OCI-LY1 (cell line): ENCODE measurements around the gene FCN1.

Experiments
- EZH2 ChIP-seq: fragments of 200-600 bp; sonication (generic), shearing (Covaris generic); IDR thresholded peaks from 2 replicates; pipeline ENCODE4 v1.8.0; 2017; ENCODE audit warnings: borderline replicate concordance, mixed run types, mild to moderate bottlenecking, antibody characterized with exemption, low read length, moderate library complexity, mixed read lengths
- TF ChIP-seq, protein P1 (sequence below): fragments of 200-600 bp; sonication (generic), shearing (Covaris generic); IDR thresholded peaks from 2 replicates; pipeline ENCODE4 v1.5.1; 2017; ENCODE audit warnings: mild to moderate bottlenecking, antibody characterized with exemption, low read length, moderate library complexity, mixed read lengths

GRCh38 chr9:134882204-134882785, 35.4 kb downstream of the FCN1 start:
- TF ChIP-seq, protein P1, sequence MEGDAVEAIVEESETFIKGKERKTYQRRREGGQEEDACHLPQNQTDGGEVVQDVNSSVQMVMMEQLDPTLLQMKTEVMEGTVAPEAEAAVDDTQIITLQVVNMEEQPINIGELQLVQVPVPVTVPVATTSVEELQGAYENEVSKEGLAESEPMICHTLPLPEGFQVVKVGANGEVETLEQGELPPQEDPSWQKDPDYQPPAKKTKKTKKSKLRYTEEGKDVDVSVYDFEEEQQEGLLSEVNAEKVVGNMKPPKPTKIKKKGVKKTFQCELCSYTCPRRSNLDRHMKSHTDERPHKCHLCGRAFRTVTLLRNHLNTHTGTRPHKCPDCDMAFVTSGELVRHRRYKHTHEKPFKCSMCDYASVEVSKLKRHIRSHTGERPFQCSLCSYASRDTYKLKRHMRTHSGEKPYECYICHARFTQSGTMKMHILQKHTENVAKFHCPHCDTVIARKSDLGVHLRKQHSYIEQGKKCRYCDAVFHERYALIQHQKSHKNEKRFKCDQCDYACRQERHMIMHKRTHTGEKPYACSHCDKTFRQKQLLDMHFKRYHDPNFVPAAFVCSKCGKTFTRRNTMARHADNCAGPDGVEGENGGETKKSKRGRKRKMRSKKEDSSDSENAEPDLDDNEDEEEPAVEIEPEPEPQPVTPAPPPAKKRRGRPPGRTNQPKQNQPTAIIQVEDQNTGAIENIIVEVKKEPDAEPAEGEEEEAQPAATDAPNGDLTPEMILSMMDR, result no peak
- TF ChIP-seq EZH2, result no peak
